Smooth muscle cell (in vitro differentiated cells): ENCODE data around the gene ARFGAP3. TPM values are rescaled to one million over a fixed set of nuclear protein-coding genes. Genes with fewer than 3 reads are reported as not detected.
A peak's percentile ranks its signal among the peaks of the same experiment; 100 is the strongest.

Source experiments
- DNase-seq: peaks from one replicate; lab custom pipeline; 2025; ENCODE audit not compliant: unreplicated experiment; lab: John Stamatoyannopoulos, UW
- H2AFZ ChIP-seq: fragments of 200-600 bp; sonication (generic); 2 replicates; pipeline ENCODE4 v1.6.0; 2016; ENCODE audit warnings: antibody characterized with exemption, low read depth, mild to moderate bottlenecking
- H3F3A ChIP-seq: fragments of 200-600 bp; sonication (generic); 2 replicates; pipeline ENCODE4 v1.6.0; 2017; ENCODE audit warnings: antibody characterized with exemption, low read depth
- H3K27ac ChIP-seq: fragments of 200-600 bp; sonication (generic); 2 replicates; pipeline ENCODE4 v1.5.1; 2016; ENCODE audit warnings: low read depth, mild to moderate bottlenecking
- H3K27me3 ChIP-seq: fragments of 200-600 bp; sonication (generic); 2 replicates; pipeline ENCODE4 v1.6.1; 2016; ENCODE audit warnings: low read depth, mild to moderate bottlenecking
- H3K36me3 ChIP-seq: fragments of 200-600 bp; sonication (generic); 2 replicates; pipeline ENCODE4 v1.5.1; 2016; ENCODE audit warnings: low read depth
- H3K4me1 ChIP-seq: fragments of 200-600 bp; sonication (generic); 2 replicates; pipeline ENCODE4 v1.5.1; 2016; ENCODE audit warnings: low read depth
- H3K4me2 ChIP-seq: fragments of 200-600 bp; sonication (generic); 2 replicates; pipeline ENCODE4 v1.6.0; 2016; ENCODE audit warnings: mild to moderate bottlenecking
- H3K4me3 ChIP-seq: fragments of 200-600 bp; sonication (generic); 2 replicates; pipeline ENCODE4 v1.5.1; 2016; ENCODE audit warnings: mild to moderate bottlenecking
- H3K79me2 ChIP-seq: fragments of 200-600 bp; sonication (generic); 2 replicates; pipeline ENCODE4 v1.6.0; 2016; ENCODE audit warnings: low read depth, mild to moderate bottlenecking
- H3K9ac ChIP-seq: fragments of 200-600 bp; sonication (generic); 2 replicates; pipeline ENCODE4 v1.6.0; 2016; ENCODE audit warnings: low read depth
- H3K9me3 ChIP-seq: fragments of 200-600 bp; sonication (generic); replicated peaks from 2 replicates; pipeline ENCODE4 v1.5.1; 2016; ENCODE audit warnings: low read depth
- H4K20me1 ChIP-seq: fragments of 200-600 bp; sonication (generic); 2 replicates; pipeline ENCODE4 v1.6.0; 2016; ENCODE audit warnings: low read depth
- CTCF ChIP-seq: fragments of 200-600 bp; sonication (generic); IDR thresholded peaks from 2 replicates; pipeline ENCODE4 v1.5.1; 2017; ENCODE audit warnings: borderline replicate concordance, mild to moderate bottlenecking, antibody characterized with exemption; ENCODE audit not compliant: insufficient read depth, poor library complexity, severe bottlenecking
- WGBS: methylation state at CpG from one replicate; pipeline ENCODE4 v1.1.7; 2016; ENCODE audit warnings: low lambda C conversion rate; 5-methylcytosine and 5-hydroxymethylcytosine counted together
- polyA plus RNA-seq: library from polyadenylated mRNA; unstranded; fragments of >200 nt; fragmentation: Nextera tagmentation; extraction: Ambion mirVana; gene quantifications from 2 replicates; pipeline ENCODE4 v1.2.1, GENCODE V29; 2016
- total RNA-seq: library from RNA; depleted of rRNA; stranded (reverse); fragments of >200 nt; gene quantifications from 2 replicates; pipeline ENCODE4 v1.2.3, GENCODE V29; 2014

Gene ARFGAP3
- total and polyA plus RNA-seq, 2 experiments from 2014 or later: 69.2 to 89.9 TPM

- Histone ChIP-seq H3K27ac (no peak overlapping the region), H3K4me3 (no peak overlapping the region), H3F3A (no peaks in the 10 kb centered on the region), H3K27me3 (no peaks in the 10 kb centered on the region), H4K20me1 (peaks cover 36% of the 10 kb centered on the region), H3K4me1 (peaks cover 6% of the 10 kb centered on the region), H3K4me2 (no peak overlapping the region), H2AFZ (no peak overlapping the region), H3K9me3 (no peaks in the 10 kb centered on the region), H3K9ac (no peak overlapping the region), H3K79me2 (no peaks in the 10 kb centered on the region), H3K36me3 (peaks cover 6% of the 10 kb centered on the region)
- no peak for DNase-seq
- WGBS: 92% methylated on average over 12 of the region's 12 CpGs
- no peak for TF ChIP-seq CTCF
Observed at GRCh38 chr22:42796081-42796480, 61.0 kb downstream of the ARFGAP3 start.

- Histone ChIP-seq H3K4me1 (peaks cover 6% of the 10 kb centered on the region), H3K27me3 (no peaks in the 10 kb centered on the region), H3K9ac (no peak overlapping the region), H3K79me2 (no peaks in the 10 kb centered on the region), H3K36me3 (peaks cover 3% of the 10 kb centered on the region), H3F3A (no peaks in the 10 kb centered on the region), H3K27ac (no peak overlapping the region), H2AFZ (no peak overlapping the region), H3K9me3 (no peaks in the 10 kb centered on the region), H3K4me3 (no peak overlapping the region), H4K20me1 (peaks cover 29% of the 10 kb centered on the region), H3K4me2 (no peak overlapping the region)
- TF ChIP-seq CTCF: peak; percentile 12
- no peak for DNase-seq
- 88% methylated on average over 25 of the region's 25 CpGs for WGBS
Observed at GRCh38 chr22:42794551-42795510, 62.2 kb downstream of the ARFGAP3 start.

- Histone ChIP-seq H3K9me3 (no peaks in the 10 kb centered on the region), H3K4me1 (peaks cover 6% of the 10 kb centered on the region), H3K4me2 (no peak overlapping the region), H3K27ac (no peak overlapping the region), H3K36me3 (no peaks in the 10 kb centered on the region), H3K4me3 (no peak overlapping the region), H3F3A (no peaks in the 10 kb centered on the region), H2AFZ (no peak overlapping the region), H3K9ac (no peak overlapping the region), H3K27me3 (no peaks in the 10 kb centered on the region), H4K20me1 (peaks cover 21% of the 10 kb centered on the region), H3K79me2 (no peaks in the 10 kb centered on the region)
- TF ChIP-seq CTCF: no peak
- 93% methylated on average over 9 of the region's 15 CpGs for WGBS
- no peak for DNase-seq
Observed at GRCh38 chr22:42793848-42794405, 63.1 kb downstream of the ARFGAP3 start.
